Keratinocyte (primary cell): Measurements from ENCODE around the gene SYCP1.

Experiments used
- EZH2 ChIP-seq: IDR thresholded peaks from one replicate; pipeline ENCODE4 v1.6.1; 2012; ENCODE audit warnings: inconsistent platforms, mild to moderate bottlenecking, low read length, moderate library complexity
- TF ChIP-seq, protein P1 (sequence below), 3 experiments: IDR thresholded peaks in 1 of 3; conservative IDR thresholded peaks in 1 of 3; optimal IDR thresholded peaks in 1 of 3; 2 replicates in 2 of 3; 3 replicates in 1 of 3; pipeline versions ENCODE3 to v1.5.1; 2011; ENCODE audit warnings: low read length in 3 of 3, mild to moderate bottlenecking in 3 of 3, moderate library complexity in 2 of 3, control low read depth in 1 of 3, inconsistent platforms in 1 of 3; ENCODE audit not compliant: insufficient read depth in 2 of 3; ENCODE audit errors: extremely low read depth in 1 of 3

DNA sequence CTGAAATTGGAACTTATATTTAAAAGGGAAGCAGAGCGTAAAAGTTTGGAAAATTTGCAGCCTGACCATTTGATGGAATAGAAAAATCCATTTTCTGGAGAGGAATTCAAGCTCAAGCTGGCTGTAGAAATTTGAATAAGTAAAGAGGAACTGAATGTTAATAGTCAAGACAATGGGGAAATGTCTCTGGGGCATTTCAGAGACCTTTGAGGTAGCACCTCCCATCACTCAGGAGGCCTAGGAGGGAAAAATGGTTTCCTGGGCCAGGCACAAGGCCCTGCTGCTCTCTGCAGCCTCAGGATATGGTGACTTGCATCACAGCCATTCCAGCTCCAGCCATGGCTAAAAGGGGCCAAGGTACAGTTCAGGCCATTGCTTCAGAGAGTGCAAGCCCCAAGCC lies 157.3 kb downstream of the SYCP1 start:
- TF ChIP-seq, protein P1, sequence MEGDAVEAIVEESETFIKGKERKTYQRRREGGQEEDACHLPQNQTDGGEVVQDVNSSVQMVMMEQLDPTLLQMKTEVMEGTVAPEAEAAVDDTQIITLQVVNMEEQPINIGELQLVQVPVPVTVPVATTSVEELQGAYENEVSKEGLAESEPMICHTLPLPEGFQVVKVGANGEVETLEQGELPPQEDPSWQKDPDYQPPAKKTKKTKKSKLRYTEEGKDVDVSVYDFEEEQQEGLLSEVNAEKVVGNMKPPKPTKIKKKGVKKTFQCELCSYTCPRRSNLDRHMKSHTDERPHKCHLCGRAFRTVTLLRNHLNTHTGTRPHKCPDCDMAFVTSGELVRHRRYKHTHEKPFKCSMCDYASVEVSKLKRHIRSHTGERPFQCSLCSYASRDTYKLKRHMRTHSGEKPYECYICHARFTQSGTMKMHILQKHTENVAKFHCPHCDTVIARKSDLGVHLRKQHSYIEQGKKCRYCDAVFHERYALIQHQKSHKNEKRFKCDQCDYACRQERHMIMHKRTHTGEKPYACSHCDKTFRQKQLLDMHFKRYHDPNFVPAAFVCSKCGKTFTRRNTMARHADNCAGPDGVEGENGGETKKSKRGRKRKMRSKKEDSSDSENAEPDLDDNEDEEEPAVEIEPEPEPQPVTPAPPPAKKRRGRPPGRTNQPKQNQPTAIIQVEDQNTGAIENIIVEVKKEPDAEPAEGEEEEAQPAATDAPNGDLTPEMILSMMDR (optimal IDR thresholded peaks at IDR 0.05 in 1 of 3, IDR thresholded peaks at IDR 0.05 in 1 of 3, conservative IDR thresholded peaks at IDR 0.05 in 1 of 3; ENCODE audit: extremely low read depth in 1 of 3, insufficient read depth in 2 of 3, low read length in 3 of 3): no peak
- no peak for TF ChIP-seq EZH2
